Ovary (tissue), 3 donors: Measurements from ENCODE around the gene STIP1.

Experiments used
- EP300 ChIP-seq: sonication (generic); formaldehyde crosslinking; IDR thresholded peaks from one replicate; pipeline ENCODE4 v1.6.1; 2017; ENCODE audit warnings: antibody characterized with exemption
- POLR2A ChIP-seq: fragments of 450-650 bp; IDR thresholded peaks from one replicate; pipeline ENCODE4 v1.6.1; 2017; ENCODE audit warnings: antibody characterized with exemption, mild to moderate bottlenecking, moderate library complexity
- TF ChIP-seq, protein P1 (sequence below), 3 donors: fragments of 450-650 bp in 2 of 3; fragments of 200-600 bp in 1 of 3; IDR thresholded peaks; one replicate each; pipeline versions ENCODE4 v1.5.1 to v1.8.0; 2016 to 2022; ENCODE audit warnings: antibody characterized with exemption in 3 of 3, mild to moderate bottlenecking in 1 of 3
- donor health status: DM: no; HTN: no; CAD: no.

DNA sequence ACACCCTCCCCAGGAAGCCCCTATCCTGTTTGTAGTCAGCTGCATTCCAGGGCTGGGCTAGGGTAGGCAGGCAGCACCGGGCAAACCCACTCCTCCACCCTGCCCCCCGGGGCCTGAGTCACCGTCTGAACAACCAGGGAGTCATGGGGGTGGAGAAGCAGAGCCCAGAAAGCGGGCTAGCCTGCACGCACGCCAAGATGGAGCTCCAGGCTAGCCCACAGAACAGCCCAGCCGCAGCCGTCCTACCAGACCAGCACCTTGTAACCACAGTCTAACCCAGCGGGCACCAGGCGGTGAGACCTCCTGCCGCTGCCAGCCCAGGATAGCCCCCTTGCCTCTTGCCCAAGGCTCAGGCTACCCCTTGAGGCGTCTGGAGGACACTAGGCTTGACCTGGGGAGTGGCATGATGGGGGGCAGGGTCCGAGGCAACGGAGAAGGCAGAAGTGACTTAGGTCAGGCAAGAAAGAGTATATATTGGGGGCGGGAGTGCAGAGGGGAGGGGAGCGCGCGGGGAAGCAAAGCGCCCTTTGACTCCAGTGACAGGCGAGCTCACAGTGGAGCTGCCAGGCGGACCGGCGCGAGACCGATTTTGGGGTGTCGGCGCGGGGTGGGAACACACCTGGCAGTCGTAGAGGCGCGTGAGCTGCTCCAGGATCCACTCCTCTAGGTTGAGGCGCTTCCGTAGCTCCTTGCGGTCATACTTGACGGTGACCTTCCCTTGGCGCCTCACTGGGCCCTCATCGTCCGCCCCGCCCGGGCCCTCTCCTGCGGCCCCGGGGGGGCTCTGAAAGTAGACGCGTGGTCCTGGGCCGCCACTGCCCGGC lies 60.0 kb downstream of the STIP1 start:
- TF ChIP-seq, protein P1, sequence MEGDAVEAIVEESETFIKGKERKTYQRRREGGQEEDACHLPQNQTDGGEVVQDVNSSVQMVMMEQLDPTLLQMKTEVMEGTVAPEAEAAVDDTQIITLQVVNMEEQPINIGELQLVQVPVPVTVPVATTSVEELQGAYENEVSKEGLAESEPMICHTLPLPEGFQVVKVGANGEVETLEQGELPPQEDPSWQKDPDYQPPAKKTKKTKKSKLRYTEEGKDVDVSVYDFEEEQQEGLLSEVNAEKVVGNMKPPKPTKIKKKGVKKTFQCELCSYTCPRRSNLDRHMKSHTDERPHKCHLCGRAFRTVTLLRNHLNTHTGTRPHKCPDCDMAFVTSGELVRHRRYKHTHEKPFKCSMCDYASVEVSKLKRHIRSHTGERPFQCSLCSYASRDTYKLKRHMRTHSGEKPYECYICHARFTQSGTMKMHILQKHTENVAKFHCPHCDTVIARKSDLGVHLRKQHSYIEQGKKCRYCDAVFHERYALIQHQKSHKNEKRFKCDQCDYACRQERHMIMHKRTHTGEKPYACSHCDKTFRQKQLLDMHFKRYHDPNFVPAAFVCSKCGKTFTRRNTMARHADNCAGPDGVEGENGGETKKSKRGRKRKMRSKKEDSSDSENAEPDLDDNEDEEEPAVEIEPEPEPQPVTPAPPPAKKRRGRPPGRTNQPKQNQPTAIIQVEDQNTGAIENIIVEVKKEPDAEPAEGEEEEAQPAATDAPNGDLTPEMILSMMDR (IDR thresholded peaks at IDR 0.05) = no peak
- TF ChIP-seq POLR2A (no peak), EP300 (no peak)
